Keratinocyte (primary cell): ENCODE data around the gene CD3D. TPM values are rescaled to one million over a fixed set of nuclear protein-coding genes. Genes with fewer than 3 reads are reported as not detected.

Source experiments
- DNase-seq: peaks from one replicate; pipeline ENCODE4 v3.0.0-alpha.2; 2011; ENCODE audit warnings: low read depth, missing footprints, low spot score
- FAIRE-seq: peaks from 2 replicates; lab custom pipeline; 2011; peaks lifted over from hg19 to GRCh38; lab: Jason Lieb, UNC
- H2AFZ ChIP-seq: 2 replicates; pipeline ENCODE4 v1.6.0; 2012; ENCODE audit warnings: low read length, control low read depth, inconsistent platforms; ENCODE audit not compliant: control insufficient read depth
- H3K27ac ChIP-seq: 2 replicates; pipeline ENCODE4 v1.5.1; 2011; ENCODE audit warnings: low read length; ENCODE audit not compliant: control insufficient read depth, insufficient read depth
- H3K27me3 ChIP-seq: 3 replicates; pipeline ENCODE4 v1.6.0; 2011; ENCODE audit warnings: low read length; ENCODE audit not compliant: control insufficient read depth, insufficient read depth; ENCODE audit errors: extremely low read depth
- H3K36me3 ChIP-seq, 2 experiments: 2 replicates in 1 of 2; 3 replicates in 1 of 2; pipeline ENCODE4 v1.5.1; 2011; ENCODE audit warnings: low read length in 2 of 2, mild to moderate bottlenecking in 1 of 2; ENCODE audit not compliant: control insufficient read depth in 2 of 2, insufficient read depth in 2 of 2; ENCODE audit errors: extremely low read depth in 1 of 2
- H3K4me1 ChIP-seq: 3 replicates; pipeline ENCODE4 v1.5.1; 2011; ENCODE audit warnings: low read length; ENCODE audit not compliant: control insufficient read depth, insufficient read depth; ENCODE audit errors: extremely low read depth
- H3K4me2 ChIP-seq: 3 replicates; pipeline ENCODE4 v1.6.0; 2011; ENCODE audit warnings: low read depth, low read length; ENCODE audit not compliant: control insufficient read depth, insufficient read depth; ENCODE audit errors: extremely low read depth
- H3K4me3 ChIP-seq, 3 experiments: fragments of 200-600 bp in 1 of 3; sonication (generic) in 1 of 3; 2 replicates in 2 of 3; 3 replicates in 1 of 3; pipeline ENCODE4 v1.5.1; 2011 to 2016; ENCODE audit warnings: low read length in 3 of 3, mild to moderate bottlenecking in 3 of 3, control low read depth in 2 of 3, inconsistent platforms in 1 of 3, low read depth in 1 of 3, mixed read lengths in 1 of 3, mixed run types in 1 of 3, moderate library complexity in 1 of 3; ENCODE audit not compliant: control insufficient read depth in 2 of 3, insufficient read depth in 2 of 3; ENCODE audit errors: extremely low read depth in 1 of 3
- H3K79me2 ChIP-seq: 2 replicates; pipeline ENCODE4 v1.6.0; 2012; ENCODE audit warnings: low read length; ENCODE audit not compliant: control insufficient read depth, insufficient read depth
- H3K9ac ChIP-seq: 3 replicates; pipeline ENCODE4 v1.6.0; 2011; ENCODE audit warnings: low read length; ENCODE audit not compliant: control insufficient read depth, insufficient read depth; ENCODE audit errors: extremely low read depth
- H3K9me1 ChIP-seq: 3 replicates; pipeline ENCODE4 v1.6.0; 2011; ENCODE audit warnings: low read length; ENCODE audit not compliant: control insufficient read depth, insufficient read depth; ENCODE audit errors: extremely low read depth
- H3K9me3 ChIP-seq: 2 replicates; pipeline ENCODE4 v1.5.1; 2012; ENCODE audit warnings: low read depth, low read length; ENCODE audit not compliant: control insufficient read depth
- H4K20me1 ChIP-seq: 3 replicates; pipeline ENCODE4 v1.6.0; 2011; ENCODE audit warnings: low read length; ENCODE audit not compliant: control insufficient read depth, insufficient read depth; ENCODE audit errors: extremely low read depth
- EZH2 ChIP-seq: IDR thresholded peaks from one replicate; pipeline ENCODE4 v1.6.1; 2012; ENCODE audit warnings: inconsistent platforms, mild to moderate bottlenecking, low read length, moderate library complexity
- dilution Hi-C: fragments of 300-500 bp; cut with MboI; formaldehyde crosslinking; loops from one replicate; pipeline ENCODE4 v1.7.0; 2020; ENCODE audit warnings: low sequenced_read_pairs; ENCODE audit not compliant: extremely low pct_ligation_motif_present
- polyA plus RNA-seq, 5 experiments: library from polyadenylated mRNA; depleted of rRNA in 3 of 5; stranded (reverse) in 3 of 5; stranded (forward) in 1 of 5; unstranded in 1 of 5; fragments of >200 nt; gene quantifications; 1 replicate in 1 of 5; 2 replicates in 3 of 5; 3 replicates in 1 of 5; pipeline versions ENCODE4 v1.2.1 to v1.2.3, GENCODE V29; 2011 to 2012; ENCODE audit warnings: missing spikeins in 2 of 5, low read depth in 1 of 5, low replicate concordance in 1 of 5
- TF ChIP-seq, protein P1 (sequence below), 3 experiments: IDR thresholded peaks in 1 of 3; conservative IDR thresholded peaks in 1 of 3; optimal IDR thresholded peaks in 1 of 3; 2 replicates in 2 of 3; 3 replicates in 1 of 3; pipeline versions ENCODE3 to v1.5.1; 2011; ENCODE audit warnings: low read length in 3 of 3, mild to moderate bottlenecking in 3 of 3, moderate library complexity in 2 of 3, control low read depth in 1 of 3, inconsistent platforms in 1 of 3; ENCODE audit not compliant: insufficient read depth in 2 of 3; ENCODE audit errors: extremely low read depth in 1 of 3

The CD3D gene
- polyA plus RNA-seq, 1 donor (not counting 4 experiments of a cell fraction or from before 2014, with no cell fraction given): not detected

GRCh38 chr11:118373263-118373662, 30.8 kb upstream of the CD3D start:
- Histone ChIP-seq H4K20me1 (no peaks in the 10 kb centered on the region), H2AFZ (no peak overlapping the region), H3K4me3 (no peak overlapping the region), H3K4me2 (no peak overlapping the region), H3K27ac (no peak overlapping the region), H3K4me1 (no peaks in the 10 kb centered on the region), H3K9ac (no peak overlapping the region), H3K36me3 (peaks cover 13 to 23% of the 10 kb centered on the region in 2 experiments), H3K9me1 (no peaks in the 10 kb centered on the region), H3K27me3 (no peaks in the 10 kb centered on the region), H3K79me2 (no peaks in the 10 kb centered on the region), H3K9me3 (no peaks in the 10 kb centered on the region)
- dilution Hi-C loops: no loop called here
- FAIRE-seq: no peak
- TF ChIP-seq, protein P1, sequence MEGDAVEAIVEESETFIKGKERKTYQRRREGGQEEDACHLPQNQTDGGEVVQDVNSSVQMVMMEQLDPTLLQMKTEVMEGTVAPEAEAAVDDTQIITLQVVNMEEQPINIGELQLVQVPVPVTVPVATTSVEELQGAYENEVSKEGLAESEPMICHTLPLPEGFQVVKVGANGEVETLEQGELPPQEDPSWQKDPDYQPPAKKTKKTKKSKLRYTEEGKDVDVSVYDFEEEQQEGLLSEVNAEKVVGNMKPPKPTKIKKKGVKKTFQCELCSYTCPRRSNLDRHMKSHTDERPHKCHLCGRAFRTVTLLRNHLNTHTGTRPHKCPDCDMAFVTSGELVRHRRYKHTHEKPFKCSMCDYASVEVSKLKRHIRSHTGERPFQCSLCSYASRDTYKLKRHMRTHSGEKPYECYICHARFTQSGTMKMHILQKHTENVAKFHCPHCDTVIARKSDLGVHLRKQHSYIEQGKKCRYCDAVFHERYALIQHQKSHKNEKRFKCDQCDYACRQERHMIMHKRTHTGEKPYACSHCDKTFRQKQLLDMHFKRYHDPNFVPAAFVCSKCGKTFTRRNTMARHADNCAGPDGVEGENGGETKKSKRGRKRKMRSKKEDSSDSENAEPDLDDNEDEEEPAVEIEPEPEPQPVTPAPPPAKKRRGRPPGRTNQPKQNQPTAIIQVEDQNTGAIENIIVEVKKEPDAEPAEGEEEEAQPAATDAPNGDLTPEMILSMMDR (optimal IDR thresholded peaks at IDR 0.05 in 1 of 3, IDR thresholded peaks at IDR 0.05 in 1 of 3, conservative IDR thresholded peaks at IDR 0.05 in 1 of 3; ENCODE audit: extremely low read depth in 1 of 3, insufficient read depth in 2 of 3, low read length in 3 of 3): no peak
- no peak for TF ChIP-seq EZH2
- no peak for DNase-seq

DNA sequence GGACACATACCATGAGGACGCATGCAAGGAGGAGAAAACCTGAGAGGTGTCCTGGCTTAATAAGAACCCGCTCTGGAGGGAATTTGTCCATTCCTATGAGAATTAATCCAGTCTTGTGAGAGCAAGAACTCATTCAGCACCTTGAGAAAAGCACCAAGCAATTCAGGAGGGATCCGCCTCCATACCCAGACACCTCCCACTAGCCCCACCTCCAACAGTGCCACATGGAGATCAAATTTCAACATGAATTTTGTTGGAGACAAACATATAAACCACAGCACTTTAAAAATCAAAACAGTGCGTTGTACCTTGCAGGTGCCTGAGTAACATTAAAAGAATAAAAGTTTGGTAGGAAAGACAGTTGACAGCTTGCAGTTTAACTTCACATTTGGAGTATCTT, 28.3 kb upstream of the CD3D start:
- FAIRE-seq: no peak
- dilution Hi-C loops: no loop called here
- no peak overlapping the region for H3K4me2 ChIP-seq
- no peak overlapping the region for H3K27ac ChIP-seq
- no peak for TF ChIP-seq EZH2
- TF ChIP-seq, protein P1 (optimal IDR thresholded peaks at IDR 0.05 in 1 of 3, IDR thresholded peaks at IDR 0.05 in 1 of 3, conservative IDR thresholded peaks at IDR 0.05 in 1 of 3; ENCODE audit: extremely low read depth in 1 of 3, insufficient read depth in 2 of 3, low read length in 3 of 3): no peak
- no peaks in the 10 kb centered on the region for H4K20me1 ChIP-seq
- H3K9me3 ChIP-seq: no peaks in the 10 kb centered on the region
- H3K4me3 ChIP-seq: no peak overlapping the region
- no peak overlapping the region for H2AFZ ChIP-seq
- H3K4me1 ChIP-seq: no peaks in the 10 kb centered on the region
- no peak for DNase-seq
- H3K79me2 ChIP-seq: no peaks in the 10 kb centered on the region
- H3K9ac ChIP-seq: no peak overlapping the region
- H3K36me3 ChIP-seq: peaks cover 15 to 31% of the 10 kb centered on the region in 2 experiments
- no peaks in the 10 kb centered on the region for H3K9me1 ChIP-seq
- no peaks in the 10 kb centered on the region for H3K27me3 ChIP-seq
